HEK293 (cell line): Measurements from ENCODE around the gene MGLL.
A peak's percentile ranks its signal among the peaks of the same experiment; 100 is the strongest.

Experiments used
- CTCF ChIA-PET: fragments of 350-600 bp; formaldehyde crosslinking; extraction: SDS; loops from one replicate; lab custom pipeline; 2021; ENCODE audit warnings: antibody characterized with exemption; lab: Yijun Ruan, JAX
- POLR2A ChIA-PET: fragments of 300-600 bp; formaldehyde crosslinking; extraction: SDS; loops from one replicate; lab custom pipeline; 2020; ENCODE audit warnings: antibody characterized with exemption, inconsistent platforms; lab: Yijun Ruan, JAX
- H3K27ac ChIP-seq: fragments of 200-500 bp; sonication (Bioruptor generic); 2 replicates; pipeline ENCODE4 v1.5.1; 2014; ENCODE audit warnings: low read depth, low read length, control low read depth, inconsistent platforms; ENCODE audit errors: extremely low read depth
- H3K36me3 ChIP-seq, 2 experiments: fragments of 200-500 bp in 1 of 2; sonication (Bioruptor generic) in 1 of 2; 1 replicate in 1 of 2; 2 replicates in 1 of 2; pipeline ENCODE4 v1.5.1; 2014 to 2017; ENCODE audit warnings: inconsistent platforms in 2 of 2, low read length in 2 of 2; ENCODE audit not compliant: control insufficient read depth in 2 of 2, insufficient read depth in 1 of 2
- H3K4me1 ChIP-seq: fragments of 200-500 bp; sonication (Bioruptor generic); 2 replicates; pipeline ENCODE4 v1.5.1; 2014; ENCODE audit warnings: mild to moderate bottlenecking, low read length, inconsistent platforms; ENCODE audit not compliant: control insufficient read depth, insufficient read depth
- H3K4me3 ChIP-seq: 2 replicates; pipeline ENCODE4 v1.5.1; 2011; ENCODE audit warnings: low read depth, mild to moderate bottlenecking, control low read depth, low read length, moderate library complexity
- H3K9me3 ChIP-seq: fragments of 200-500 bp; sonication (Bioruptor generic); 2 replicates; pipeline ENCODE4 v1.5.1; 2014; ENCODE audit warnings: low read depth, low read length, inconsistent platforms; ENCODE audit not compliant: control insufficient read depth, insufficient read depth
- HIC1 ChIP-seq: fragments of 450-650 bp; formaldehyde crosslinking; IDR thresholded peaks from 2 replicates; pipeline ENCODE4 v1.5.1; 2016; ENCODE audit warnings: missing biosample characterization, missing genetic modification characterization
- KLF1 ChIP-seq: fragments of 450-650 bp; formaldehyde crosslinking; IDR thresholded peaks from 2 replicates; pipeline ENCODE4 v1.5.1; 2016; ENCODE audit warnings: missing biosample characterization, missing genetic modification characterization
- ZFP37 ChIP-seq: fragments of 450-650 bp; formaldehyde crosslinking; IDR thresholded peaks from 2 replicates; pipeline ENCODE4 v1.5.1; 2016; ENCODE audit warnings: missing biosample characterization, missing genetic modification characterization
- ZNF148 ChIP-seq: fragments of 450-650 bp; formaldehyde crosslinking; IDR thresholded peaks from 2 replicates; pipeline ENCODE4 v1.5.0; 2017; ENCODE audit warnings: missing biosample characterization, missing genetic modification characterization, borderline replicate concordance
- ZNF169 ChIP-seq: fragments of 450-650 bp; formaldehyde crosslinking; IDR thresholded peaks from 2 replicates; pipeline ENCODE4 v1.5.1; 2016; ENCODE audit warnings: missing biosample characterization, missing genetic modification characterization
- ZNF214 ChIP-seq: fragments of 450-650 bp; formaldehyde crosslinking; IDR thresholded peaks from 2 replicates; pipeline ENCODE4 v1.5.1; 2017; ENCODE audit warnings: missing biosample characterization, mild to moderate bottlenecking, missing genetic modification characterization, borderline replicate concordance
- ZNF24 ChIP-seq: fragments of 450-650 bp; formaldehyde crosslinking; IDR thresholded peaks from 2 replicates; pipeline ENCODE4 v1.5.1; 2016; ENCODE audit warnings: missing biosample characterization, missing genetic modification characterization
- ZNF292 ChIP-seq: fragments of 450-650 bp; formaldehyde crosslinking; IDR thresholded peaks from 2 replicates; pipeline ENCODE4 v1.5.1; 2016; ENCODE audit warnings: low read depth, missing biosample characterization, missing genetic modification characterization, borderline replicate concordance
- ZNF341 ChIP-seq: fragments of 450-650 bp; formaldehyde crosslinking; IDR thresholded peaks from 2 replicates; pipeline ENCODE4; 2016; ENCODE audit warnings: low read depth, missing biosample characterization, missing genetic modification characterization
- ZNF354C ChIP-seq: fragments of 450-650 bp; formaldehyde crosslinking; IDR thresholded peaks from 2 replicates; pipeline ENCODE4 v1.5.1; 2016; ENCODE audit warnings: missing biosample characterization, missing genetic modification characterization, low read depth, borderline replicate concordance
- ZNF366 ChIP-seq: fragments of 450-650 bp; formaldehyde crosslinking; conservative IDR thresholded peaks from 2 replicates; pipeline ENCODE4 v1.5.1; 2016; ENCODE audit warnings: missing biosample characterization, missing genetic modification characterization
- ZNF394 ChIP-seq: fragments of 450-650 bp; formaldehyde crosslinking; IDR thresholded peaks from 2 replicates; pipeline ENCODE4 v1.5.1; 2016; ENCODE audit warnings: missing biosample characterization, missing genetic modification characterization, mild to moderate bottlenecking, moderate library complexity, borderline replicate concordance
- ZNF423 ChIP-seq: fragments of 450-650 bp; formaldehyde crosslinking; IDR thresholded peaks from 2 replicates; pipeline ENCODE4 v1.5.1; 2016; ENCODE audit warnings: missing biosample characterization, missing genetic modification characterization
- ZNF488 ChIP-seq: fragments of 450-650 bp; formaldehyde crosslinking; IDR thresholded peaks from 2 replicates; pipeline ENCODE4 v1.5.1; 2016; ENCODE audit warnings: missing biosample characterization, missing genetic modification characterization
- ZNF501 ChIP-seq: fragments of 450-650 bp; formaldehyde crosslinking; IDR thresholded peaks from 2 replicates; pipeline ENCODE4 v1.5.1; 2016; ENCODE audit warnings: missing biosample characterization, missing genetic modification characterization
- ZNF510 ChIP-seq: fragments of 450-650 bp; formaldehyde crosslinking; IDR thresholded peaks from 2 replicates; pipeline ENCODE4 v1.5.1; 2018; ENCODE audit warnings: mild to moderate bottlenecking, missing genetic modification characterization, missing biosample characterization; ENCODE audit not compliant: insufficient replicate concordance
- ZNF549 ChIP-seq: fragments of 450-650 bp; IDR thresholded peaks from 2 replicates; pipeline ENCODE4 v1.5.1; 2018; ENCODE audit warnings: missing biosample characterization, missing genetic modification characterization, mild to moderate bottlenecking, inconsistent platforms, moderate library complexity
- ZNF624 ChIP-seq: fragments of 450-650 bp; formaldehyde crosslinking; IDR thresholded peaks from 2 replicates; pipeline ENCODE4 v1.5.1; 2017; ENCODE audit warnings: missing biosample characterization, missing genetic modification characterization
- ZNF626 ChIP-seq: fragments of 450-650 bp; sonication (Bioruptor Pico); formaldehyde crosslinking; IDR thresholded peaks from 2 replicates; pipeline ENCODE4 v1.5.1; 2018; ENCODE audit warnings: missing biosample characterization, missing genetic modification characterization, inconsistent platforms
- ZNF843 ChIP-seq: fragments of 450-650 bp; formaldehyde crosslinking; IDR thresholded peaks from 2 replicates; pipeline ENCODE4 v1.5.1; 2016; ENCODE audit warnings: missing biosample characterization, missing genetic modification characterization
- TF ChIP-seq, protein P1 (sequence below): fragments of 450-650 bp; formaldehyde crosslinking; IDR thresholded peaks from 2 replicates; pipeline ENCODE4 v1.5.1; 2016; ENCODE audit warnings: missing biosample characterization, missing genetic modification characterization
- TF ChIP-seq, protein P2 (sequence below): fragments of 450-650 bp; formaldehyde crosslinking; IDR thresholded peaks from 2 replicates; pipeline ENCODE4 v1.5.1; 2016; ENCODE audit warnings: missing biosample characterization, missing genetic modification characterization

MGLL gene

DNA sequence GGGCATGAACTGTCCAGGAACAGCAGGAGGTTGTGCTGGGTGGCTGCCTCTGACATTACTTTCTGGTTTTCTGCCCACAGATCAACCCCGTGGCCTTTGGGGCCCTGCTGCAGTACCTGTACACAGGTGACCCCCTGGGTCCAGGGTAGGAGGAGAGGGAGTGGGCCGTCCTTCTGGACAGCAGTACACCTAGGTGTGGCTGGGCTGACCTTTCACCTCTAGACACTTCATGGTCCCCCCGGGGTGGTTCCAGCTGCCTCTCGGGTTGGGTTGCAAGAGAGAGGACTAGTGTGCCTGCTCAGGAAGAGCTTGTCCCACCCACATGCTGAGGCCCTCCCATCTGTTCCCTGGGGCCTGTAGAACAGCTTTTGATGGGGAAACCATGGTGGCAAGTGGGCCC, 145.9 kb downstream of the MGLL start:
- POLR2A ChIA-PET = no interaction called here
- Histone ChIP-seq H3K27ac (no peak overlapping the region), H3K9me3 (no peaks in the 10 kb centered on the region), H3K4me3 (no peak overlapping the region)
- TF ChIP-seq ZNF843 = no peak
- TF ChIP-seq, protein P1, sequence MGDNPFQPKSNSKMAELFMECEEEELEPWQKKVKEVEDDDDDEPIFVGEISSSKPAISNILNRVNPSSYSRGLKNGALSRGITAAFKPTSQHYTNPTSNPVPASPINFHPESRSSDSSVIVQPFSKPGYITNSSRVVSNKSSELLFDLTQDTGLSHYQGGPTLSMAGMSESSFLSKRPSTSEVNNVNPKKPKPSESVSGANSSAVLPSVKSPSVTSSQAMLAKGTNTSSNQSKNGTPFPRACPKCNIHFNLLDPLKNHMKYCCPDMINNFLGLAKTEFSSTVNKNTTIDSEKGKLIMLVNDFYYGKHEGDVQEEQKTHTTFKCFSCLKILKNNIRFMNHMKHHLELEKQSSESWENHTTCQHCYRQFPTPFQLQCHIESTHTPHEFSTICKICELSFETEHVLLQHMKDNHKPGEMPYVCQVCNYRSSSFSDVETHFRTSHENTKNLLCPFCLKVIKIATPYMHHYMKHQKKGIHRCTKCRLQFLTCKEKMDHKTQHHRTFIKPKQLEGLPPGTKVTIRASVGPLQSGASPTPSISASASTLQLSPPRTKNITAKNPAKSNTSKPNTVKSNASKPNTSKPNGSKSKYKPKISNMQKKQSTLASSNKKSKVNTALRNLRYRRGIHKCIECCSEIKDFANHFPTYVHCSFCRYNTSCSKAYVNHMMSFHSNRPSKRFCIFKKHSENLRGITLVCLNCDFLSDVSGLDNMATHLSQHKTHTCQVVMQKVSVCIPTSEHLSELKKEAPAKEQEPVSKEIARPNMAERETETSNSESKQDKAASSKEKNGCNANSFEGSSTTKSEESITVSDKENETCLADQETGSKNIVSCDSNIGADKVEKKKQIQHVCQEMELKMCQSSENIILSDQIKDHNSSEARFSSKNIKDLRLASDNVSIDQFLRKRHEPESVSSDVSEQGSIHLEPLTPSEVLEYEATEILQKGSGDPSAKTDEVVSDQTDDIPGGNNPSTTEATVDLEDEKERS (tag by site-specific recombination) = no peak
- no peak for TF ChIP-seq ZNF214 (tag by site-specific recombination)
- no peak for TF ChIP-seq ZNF510
- no peak for TF ChIP-seq ZNF501 (tag by site-specific recombination)
- no peak for TF ChIP-seq ZNF366 (tag by site-specific recombination)
- no peak for TF ChIP-seq ZNF24
- TF ChIP-seq ZFP37 (tag by site-specific recombination) = no peak
- no peak for TF ChIP-seq ZNF549
- TF ChIP-seq, protein P2, sequence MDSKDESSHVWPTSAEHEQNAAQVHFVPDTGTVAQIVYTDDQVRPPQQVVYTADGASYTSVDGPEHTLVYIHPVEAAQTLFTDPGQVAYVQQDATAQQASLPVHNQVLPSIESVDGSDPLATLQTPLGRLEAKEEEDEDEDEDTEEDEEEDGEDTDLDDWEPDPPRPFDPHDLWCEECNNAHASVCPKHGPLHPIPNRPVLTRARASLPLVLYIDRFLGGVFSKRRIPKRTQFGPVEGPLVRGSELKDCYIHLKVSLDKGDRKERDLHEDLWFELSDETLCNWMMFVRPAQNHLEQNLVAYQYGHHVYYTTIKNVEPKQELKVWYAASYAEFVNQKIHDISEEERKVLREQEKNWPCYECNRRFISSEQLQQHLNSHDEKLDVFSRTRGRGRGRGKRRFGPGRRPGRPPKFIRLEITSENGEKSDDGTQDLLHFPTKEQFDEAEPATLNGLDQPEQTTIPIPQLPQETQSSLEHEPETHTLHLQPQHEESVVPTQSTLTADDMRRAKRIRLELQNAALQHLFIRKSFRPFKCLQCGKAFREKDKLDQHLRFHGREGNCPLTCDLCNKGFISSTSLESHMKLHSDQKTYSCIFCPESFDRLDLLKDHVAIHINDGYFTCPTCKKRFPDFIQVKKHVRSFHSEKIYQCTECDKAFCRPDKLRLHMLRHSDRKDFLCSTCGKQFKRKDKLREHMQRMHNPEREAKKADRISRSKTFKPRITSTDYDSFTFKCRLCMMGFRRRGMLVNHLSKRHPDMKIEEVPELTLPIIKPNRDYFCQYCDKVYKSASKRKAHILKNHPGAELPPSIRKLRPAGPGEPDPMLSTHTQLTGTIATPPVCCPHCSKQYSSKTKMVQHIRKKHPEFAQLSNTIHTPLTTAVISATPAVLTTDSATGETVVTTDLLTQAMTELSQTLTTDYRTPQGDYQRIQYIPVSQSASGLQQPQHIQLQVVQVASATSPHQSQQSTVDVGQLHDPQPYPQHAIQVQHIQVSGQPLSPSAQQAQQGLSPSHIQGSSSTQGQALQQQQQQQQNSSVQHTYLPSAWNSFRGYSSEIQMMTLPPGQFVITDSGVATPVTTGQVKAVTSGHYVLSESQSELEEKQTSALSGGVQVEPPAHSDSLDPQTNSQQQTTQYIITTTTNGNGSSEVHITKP (tag by site-specific recombination) = no peak
- TF ChIP-seq, all 188 proteins: peak for 0
- Histone ChIP-seq H3K36me3 (peaks cover 0 to 18% of the 10 kb centered on the region in 2 experiments; a peak in 1 of 3 replicates), H3K4me1 (no peaks in the 10 kb centered on the region)
- CTCF ChIA-PET = no interaction called here

DNA sequence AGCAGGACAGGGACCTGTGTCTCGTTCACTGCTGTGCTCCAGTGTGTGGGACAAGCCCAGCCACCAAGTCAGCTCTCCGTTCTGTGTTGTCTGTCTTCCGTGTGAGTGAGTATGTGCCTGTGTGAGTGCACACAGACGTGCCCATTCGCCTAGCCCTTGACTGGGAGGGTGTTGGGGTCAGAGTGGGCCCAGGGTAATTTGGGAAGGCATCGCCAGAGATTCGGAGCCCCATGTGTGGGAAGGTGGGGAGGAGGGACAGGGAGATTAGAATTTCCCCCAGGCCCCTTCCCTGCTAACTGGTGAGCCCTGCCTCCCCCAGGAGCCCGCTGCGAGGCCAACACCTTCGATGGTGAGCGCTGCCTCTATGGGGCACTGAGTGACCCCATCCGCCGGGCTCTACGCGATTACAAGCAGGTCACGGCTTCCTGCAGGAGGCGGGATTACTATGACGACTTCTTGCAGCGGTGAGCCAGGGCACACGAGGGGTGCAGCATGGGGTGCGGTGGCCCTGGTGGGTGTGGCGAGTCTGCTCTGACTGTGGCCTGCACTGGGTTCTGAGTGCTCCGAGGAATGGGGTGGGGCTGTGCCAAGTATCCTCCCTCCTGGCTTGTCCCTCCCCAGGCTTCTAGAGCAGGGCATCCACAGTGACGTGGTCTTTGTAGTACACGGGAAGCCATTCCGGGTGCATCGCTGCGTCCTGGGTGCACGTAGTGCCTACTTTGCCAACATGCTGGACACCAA, 146.5 kb downstream of the MGLL start:
- Histone ChIP-seq H3K36me3 (peaks cover 0 to 18% of the 10 kb centered on the region in 2 experiments; a peak in 1 of 3 replicates), H3K4me3 (no peak overlapping the region), H3K27ac (no peak overlapping the region), H3K9me3 (no peaks in the 10 kb centered on the region), H3K4me1 (no peaks in the 10 kb centered on the region)
- POLR2A ChIA-PET = no interaction called here
- CTCF ChIA-PET = no interaction called here
- TF ChIP-seq KLF1 (tag by site-specific recombination) (peak; percentile 54), ZNF341 (tag by site-specific recombination) (peak; percentile 58), ZNF394 (tag by site-specific recombination) (no peak), ZNF169 (tag by site-specific recombination) (no peak), ZNF354C (tag by site-specific recombination) (no peak), ZNF624 (tag by site-specific recombination) (no peak), ZNF488 (tag by site-specific recombination) (no peak), HIC1 (tag by site-specific recombination) (no peak), ZNF148 (no peak), ZNF423 (tag by site-specific recombination) (no peak), ZNF292 (tag by site-specific recombination) (no peak), ZNF626 (tag by site-specific recombination) (no peak)
